GM23338 (cell line): Measurements from ENCODE around the gene QSOX1. TPM values are rescaled to one million over a fixed set of nuclear protein-coding genes. Genes with fewer than 3 reads are reported as not detected.

Experiments used
- ATAC-seq: fragments of 200-7000 bp; cut with Tn5 transposase; 3 replicates; pipeline ENCODE4 v1.9.1; 2020
- DNase-seq: peaks from one replicate; pipeline ENCODE4 v3.0.0-alpha.2; 2015; ENCODE audit warnings: low spot score
- H2AFZ ChIP-seq: fragments of 200-600 bp; sonication (generic); 2 replicates; pipeline ENCODE4 v1.8.0; 2016; ENCODE audit warnings: antibody characterized with exemption, mild to moderate bottlenecking, moderate library complexity
- H3F3A ChIP-seq: fragments of 200-600 bp; sonication (generic); replicated peaks from 2 replicates; pipeline ENCODE4 v1.8.0; 2017; ENCODE audit warnings: antibody characterized with exemption, mixed run types, low read depth
- H3K27ac ChIP-seq: fragments of 200-600 bp; sonication (generic); 2 replicates; pipeline ENCODE4 v1.6.1; 2016; ENCODE audit warnings: low read depth
- H3K27me3 ChIP-seq: fragments of 200-600 bp; sonication (generic); 2 replicates; pipeline ENCODE4 v1.8.0; 2016; ENCODE audit warnings: mild to moderate bottlenecking, mixed run types, moderate library complexity; ENCODE audit not compliant: insufficient read depth
- H3K36me3 ChIP-seq: fragments of 200-600 bp; sonication (generic); 2 replicates; pipeline ENCODE4 v1.8.0; 2016; ENCODE audit warnings: mild to moderate bottlenecking; ENCODE audit not compliant: insufficient read depth
- H3K4me1 ChIP-seq: fragments of 200-600 bp; sonication (generic); 2 replicates; pipeline ENCODE4 v1.8.0; 2016; ENCODE audit warnings: mild to moderate bottlenecking, moderate library complexity; ENCODE audit not compliant: insufficient read depth
- H3K4me2 ChIP-seq: fragments of 200-600 bp; sonication (generic); 2 replicates; pipeline ENCODE4 v1.7.1; 2017; ENCODE audit warnings: mixed run types
- H3K4me3 ChIP-seq: fragments of 200-600 bp; sonication (generic); 2 replicates; pipeline ENCODE4 v1.6.1; 2016; ENCODE audit warnings: mixed run types
- H3K79me2 ChIP-seq: fragments of 200-600 bp; sonication (generic); replicated peaks from 2 replicates; pipeline ENCODE4 v1.8.0; 2017; ENCODE audit warnings: mild to moderate bottlenecking; ENCODE audit not compliant: insufficient read depth
- H3K9me2 ChIP-seq: fragments of 200-600 bp; sonication (generic); 2 replicates; pipeline ENCODE4 v1.8.0; 2017; ENCODE audit not compliant: insufficient read depth
- H4K20me1 ChIP-seq: fragments of 200-600 bp; sonication (generic); replicated peaks from 2 replicates; pipeline ENCODE4 v1.8.0; 2017; ENCODE audit warnings: mild to moderate bottlenecking; ENCODE audit not compliant: insufficient read depth
- H3K27ac Mint-ChIP-seq: 2 replicates; pipeline ENCODE4 v1.8.0; 2020; ENCODE audit warnings: inconsistent platforms, mild to moderate bottlenecking, moderate library complexity, mixed read lengths
- H3K27me3 Mint-ChIP-seq: 3 replicates; pipeline ENCODE4 v1.8.0; 2022; ENCODE audit warnings: low read depth, mild to moderate bottlenecking, moderate library complexity, mixed read lengths, inconsistent platforms; ENCODE audit not compliant: insufficient read depth, poor library complexity
- H3K36me3 Mint-ChIP-seq: 3 replicates; pipeline ENCODE4 v1.8.0; 2021; ENCODE audit warnings: low read depth, mild to moderate bottlenecking, inconsistent platforms, moderate library complexity, mixed read lengths
- H3K4me1 Mint-ChIP-seq: 3 replicates; pipeline ENCODE4 v1.8.0; 2020; ENCODE audit warnings: mild to moderate bottlenecking, inconsistent platforms, mixed read lengths
- H3K4me3 Mint-ChIP-seq: 3 replicates; pipeline ENCODE4 v1.8.0; 2021; ENCODE audit warnings: moderate library complexity, mild to moderate bottlenecking, inconsistent platforms, mixed read lengths
- H3K9me3 Mint-ChIP-seq: 3 replicates; pipeline ENCODE4 v1.8.0; 2020; ENCODE audit warnings: moderate library complexity, mild to moderate bottlenecking, inconsistent platforms, mixed read lengths
- CREB1 ChIP-seq: fragments of 250-450 bp; sonication (Bioruptor Pico); IDR thresholded peaks from 2 replicates; pipeline ENCODE4 v1.5.0; 2020; ENCODE audit warnings: low read depth, mild to moderate bottlenecking, moderate library complexity
- EZH2phosphoT487 ChIP-seq: fragments of 200-600 bp; sonication (generic); IDR thresholded peaks from one replicate; pipeline ENCODE4 v1.8.1; 2018; ENCODE audit warnings: antibody characterized with exemption; ENCODE audit not compliant: unreplicated experiment
- JUNB ChIP-seq: IDR thresholded peaks from one replicate; pipeline ENCODE4 v1.6.1; 2016; ENCODE audit warnings: antibody characterized with exemption; ENCODE audit not compliant: unreplicated experiment
- POLR2AphosphoS5 ChIP-seq: IDR thresholded peaks from 2 replicates; pipeline ENCODE4 v1.6.1; 2016; ENCODE audit warnings: antibody characterized with exemption, low read depth
- STAT1 ChIP-seq: IDR thresholded peaks from one replicate; pipeline ENCODE4 v1.6.1; 2016; ENCODE audit warnings: antibody characterized with exemption; ENCODE audit not compliant: unreplicated experiment
- ZNF114 ChIP-seq: fragments of 250-450 bp; sonication (Bioruptor Pico); IDR thresholded peaks from 2 replicates; pipeline ENCODE4 v1.5.0; 2020; ENCODE audit warnings: mild to moderate bottlenecking, moderate library complexity
- polyA plus RNA-seq: library from polyadenylated mRNA; unstranded; fragments of >200 nt; fragmentation: Nextera tagmentation; extraction: Ambion mirVana; gene quantifications from 2 replicates; pipeline ENCODE4 v1.2.1, GENCODE V29; 2016
- total RNA-seq: library from RNA; depleted of rRNA; stranded (reverse); fragments of >200 nt; shearing (Covaris generic); gene quantifications from 2 replicates; pipeline ENCODE4 v1.2.3, GENCODE V29; 2014
- TF ChIP-seq, protein P1 (sequence below): IDR thresholded peaks from 2 replicates; pipeline ENCODE4 v1.6.1; 2016; ENCODE audit warnings: antibody characterized with exemption
- TF ChIP-seq, protein P2 (sequence below), 2 experiments: fragments of 200-600 bp in 1 of 2; sonication (generic) in 1 of 2; conservative IDR thresholded peaks; 2 replicates each; pipeline versions ENCODE4 v1.5.1 to v1.6.1; 2016 to 2017; ENCODE audit warnings: antibody characterized with exemption in 2 of 2, low read depth in 2 of 2, mild to moderate bottlenecking in 2 of 2, moderate library complexity in 1 of 2
- TF ChIP-seq, protein P3 (sequence below): IDR thresholded peaks from one replicate; pipeline ENCODE4 v1.6.1; 2018; ENCODE audit warnings: antibody characterized with exemption; ENCODE audit not compliant: unreplicated experiment

Gene QSOX1
- total and polyA plus RNA-seq, 2 experiments from 2014 or later = 47.8 to 119 TPM

DNA sequence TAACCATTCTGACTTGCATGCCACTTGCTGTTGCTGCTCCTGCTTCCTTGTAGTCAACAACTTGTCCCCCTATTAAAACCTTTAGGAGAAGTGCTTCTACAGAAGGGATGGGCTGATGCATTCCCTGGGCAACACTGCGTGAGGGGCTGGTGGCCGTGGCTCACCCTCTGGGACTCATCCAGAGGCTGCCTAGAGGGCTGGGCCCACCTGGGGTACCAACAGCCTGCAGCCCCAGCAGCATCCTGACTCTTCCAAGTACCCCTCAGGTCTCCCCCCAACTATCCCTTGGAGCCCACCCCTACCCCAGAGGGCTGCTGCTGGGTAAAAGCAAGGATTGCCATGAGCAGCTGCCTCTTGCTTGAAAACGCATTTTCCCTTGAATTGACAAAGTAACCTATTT is 40.7 kb downstream of the QSOX1 start:
- no peak overlapping the region for H3K27ac ChIP-seq
- H3K4me1 ChIP-seq = no peaks in the 10 kb centered on the region
- H3F3A ChIP-seq = no peaks in the 10 kb centered on the region
- Mint-ChIP-seq H3K4me1 (peaks cover 5% of the 10 kb centered on the region), H3K27ac (no peak overlapping the region), H3K9me3 (no peaks in the 10 kb centered on the region), H3K27me3 (peaks cover 12% of the 10 kb centered on the region), H3K36me3 (peaks cover 28% of the 10 kb centered on the region), H3K4me3 (no peak overlapping the region)
- no peak overlapping the region for H2AFZ ChIP-seq
- no peaks in the 10 kb centered on the region for H3K27me3 ChIP-seq
- TF ChIP-seq, protein P1, sequence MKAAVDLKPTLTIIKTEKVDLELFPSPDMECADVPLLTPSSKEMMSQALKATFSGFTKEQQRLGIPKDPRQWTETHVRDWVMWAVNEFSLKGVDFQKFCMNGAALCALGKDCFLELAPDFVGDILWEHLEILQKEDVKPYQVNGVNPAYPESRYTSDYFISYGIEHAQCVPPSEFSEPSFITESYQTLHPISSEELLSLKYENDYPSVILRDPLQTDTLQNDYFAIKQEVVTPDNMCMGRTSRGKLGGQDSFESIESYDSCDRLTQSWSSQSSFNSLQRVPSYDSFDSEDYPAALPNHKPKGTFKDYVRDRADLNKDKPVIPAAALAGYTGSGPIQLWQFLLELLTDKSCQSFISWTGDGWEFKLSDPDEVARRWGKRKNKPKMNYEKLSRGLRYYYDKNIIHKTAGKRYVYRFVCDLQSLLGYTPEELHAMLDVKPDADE = no peak
- TF ChIP-seq ZNF114 (CRISPR knock-in tag) (no peak), CREB1 (CRISPR knock-in tag) (no peak), POLR2AphosphoS5 (no peak), JUNB (no peak)
- TF ChIP-seq, protein P2, sequence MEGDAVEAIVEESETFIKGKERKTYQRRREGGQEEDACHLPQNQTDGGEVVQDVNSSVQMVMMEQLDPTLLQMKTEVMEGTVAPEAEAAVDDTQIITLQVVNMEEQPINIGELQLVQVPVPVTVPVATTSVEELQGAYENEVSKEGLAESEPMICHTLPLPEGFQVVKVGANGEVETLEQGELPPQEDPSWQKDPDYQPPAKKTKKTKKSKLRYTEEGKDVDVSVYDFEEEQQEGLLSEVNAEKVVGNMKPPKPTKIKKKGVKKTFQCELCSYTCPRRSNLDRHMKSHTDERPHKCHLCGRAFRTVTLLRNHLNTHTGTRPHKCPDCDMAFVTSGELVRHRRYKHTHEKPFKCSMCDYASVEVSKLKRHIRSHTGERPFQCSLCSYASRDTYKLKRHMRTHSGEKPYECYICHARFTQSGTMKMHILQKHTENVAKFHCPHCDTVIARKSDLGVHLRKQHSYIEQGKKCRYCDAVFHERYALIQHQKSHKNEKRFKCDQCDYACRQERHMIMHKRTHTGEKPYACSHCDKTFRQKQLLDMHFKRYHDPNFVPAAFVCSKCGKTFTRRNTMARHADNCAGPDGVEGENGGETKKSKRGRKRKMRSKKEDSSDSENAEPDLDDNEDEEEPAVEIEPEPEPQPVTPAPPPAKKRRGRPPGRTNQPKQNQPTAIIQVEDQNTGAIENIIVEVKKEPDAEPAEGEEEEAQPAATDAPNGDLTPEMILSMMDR (conservative IDR thresholded peaks at IDR 0.05; ENCODE audit: low read depth in 2 of 2) = no peak
- TF ChIP-seq, protein P3, sequence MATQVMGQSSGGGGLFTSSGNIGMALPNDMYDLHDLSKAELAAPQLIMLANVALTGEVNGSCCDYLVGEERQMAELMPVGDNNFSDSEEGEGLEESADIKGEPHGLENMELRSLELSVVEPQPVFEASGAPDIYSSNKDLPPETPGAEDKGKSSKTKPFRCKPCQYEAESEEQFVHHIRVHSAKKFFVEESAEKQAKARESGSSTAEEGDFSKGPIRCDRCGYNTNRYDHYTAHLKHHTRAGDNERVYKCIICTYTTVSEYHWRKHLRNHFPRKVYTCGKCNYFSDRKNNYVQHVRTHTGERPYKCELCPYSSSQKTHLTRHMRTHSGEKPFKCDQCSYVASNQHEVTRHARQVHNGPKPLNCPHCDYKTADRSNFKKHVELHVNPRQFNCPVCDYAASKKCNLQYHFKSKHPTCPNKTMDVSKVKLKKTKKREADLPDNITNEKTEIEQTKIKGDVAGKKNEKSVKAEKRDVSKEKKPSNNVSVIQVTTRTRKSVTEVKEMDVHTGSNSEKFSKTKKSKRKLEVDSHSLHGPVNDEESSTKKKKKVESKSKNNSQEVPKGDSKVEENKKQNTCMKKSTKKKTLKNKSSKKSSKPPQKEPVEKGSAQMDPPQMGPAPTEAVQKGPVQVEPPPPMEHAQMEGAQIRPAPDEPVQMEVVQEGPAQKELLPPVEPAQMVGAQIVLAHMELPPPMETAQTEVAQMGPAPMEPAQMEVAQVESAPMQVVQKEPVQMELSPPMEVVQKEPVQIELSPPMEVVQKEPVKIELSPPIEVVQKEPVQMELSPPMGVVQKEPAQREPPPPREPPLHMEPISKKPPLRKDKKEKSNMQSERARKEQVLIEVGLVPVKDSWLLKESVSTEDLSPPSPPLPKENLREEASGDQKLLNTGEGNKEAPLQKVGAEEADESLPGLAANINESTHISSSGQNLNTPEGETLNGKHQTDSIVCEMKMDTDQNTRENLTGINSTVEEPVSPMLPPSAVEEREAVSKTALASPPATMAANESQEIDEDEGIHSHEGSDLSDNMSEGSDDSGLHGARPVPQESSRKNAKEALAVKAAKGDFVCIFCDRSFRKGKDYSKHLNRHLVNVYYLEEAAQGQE = no peak
- no peaks in the 10 kb centered on the region for H3K9me2 ChIP-seq
- no peak overlapping the region for H3K4me2 ChIP-seq
- no peaks in the 10 kb centered on the region for H3K36me3 ChIP-seq
- ATAC-seq (no peak), DNase-seq (no peak)
- no peaks in the 10 kb centered on the region for H3K79me2 ChIP-seq
- H3K4me3 ChIP-seq = no peak overlapping the region
- H4K20me1 ChIP-seq = no peaks in the 10 kb centered on the region

DNA sequence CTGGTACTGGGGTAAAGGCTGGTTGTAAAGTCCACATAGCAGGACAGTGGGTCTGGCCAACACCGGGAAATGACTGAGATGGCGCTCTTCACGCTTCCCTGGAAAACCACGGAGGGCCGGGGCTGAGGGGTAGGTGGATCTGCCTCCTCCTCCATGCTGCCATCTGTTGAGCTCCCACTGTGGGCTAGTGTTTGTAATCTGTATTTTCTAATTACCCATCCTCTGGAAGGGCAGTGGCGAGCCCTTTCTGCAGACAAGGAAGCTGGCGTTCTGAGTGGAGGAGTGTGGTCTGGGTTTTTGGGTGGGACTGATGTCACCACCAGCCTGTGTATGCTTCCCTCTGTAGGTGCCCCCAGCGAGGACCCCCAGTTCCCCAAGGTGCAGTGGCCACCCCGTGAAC is 41.2 kb downstream of the QSOX1 start:
- H3K36me3 Mint-ChIP-seq = peaks cover 27% of the 10 kb centered on the region
- Histone ChIP-seq H3K4me2 (no peak overlapping the region), H3K79me2 (no peaks in the 10 kb centered on the region), H2AFZ (no peak overlapping the region), H3K36me3 (no peaks in the 10 kb centered on the region), H3K4me3 (no peak overlapping the region), H3K4me1 (no peaks in the 10 kb centered on the region), H3F3A (no peaks in the 10 kb centered on the region), H4K20me1 (no peaks in the 10 kb centered on the region), H3K27ac (no peak overlapping the region), H3K9me2 (no peaks in the 10 kb centered on the region), H3K27me3 (no peaks in the 10 kb centered on the region)
- no peaks in the 10 kb centered on the region for H3K9me3 Mint-ChIP-seq
- no peak overlapping the region for H3K4me3 Mint-ChIP-seq
- no peak overlapping the region for H3K27ac Mint-ChIP-seq
- peaks cover 5% of the 10 kb centered on the region for H3K4me1 Mint-ChIP-seq
- ATAC-seq (no peak), DNase-seq (no peak)
- peaks cover 12% of the 10 kb centered on the region for H3K27me3 Mint-ChIP-seq
- no peak for TF ChIP-seq EZH2phosphoT487
- TF ChIP-seq, protein P3 = no peak
- no peak for TF ChIP-seq STAT1
